ENCODE data around the gene PRDM16.

The PRDM16 gene

GRCh38 chr1:3281735-3282134 is 212.7 kb downstream of the PRDM16 start:
- Histone ChIP-seq H3K4me3 (ENCODE audit: low read depth in 1 of 2, low read length in 2 of 2) (no peak overlapping the region), H3K36me3 (ENCODE audit: insufficient read depth, low read length) (no peaks in the 10 kb centered on the region), H3K9me3 (ENCODE audit: insufficient read depth, low read length, severe bottlenecking) (no peaks in the 10 kb centered on the region), H3K9ac (ENCODE audit: low read depth, low read length) (no peak overlapping the region), H3K27me3 (ENCODE audit: insufficient read depth, low read length, poor library complexity) (no peaks in the 10 kb centered on the region), H3K4me1 (ENCODE audit: insufficient read depth, low read length) (no peaks in the 10 kb centered on the region), H3K79me2 (ENCODE audit: insufficient read depth, low read length) (no peaks in the 10 kb centered on the region), H3K4me2 (ENCODE audit: insufficient read depth, low read length) (no peak overlapping the region), H3K27ac (ENCODE audit: low read length) (no peak overlapping the region), H4K20me1 (ENCODE audit: insufficient read depth, low read length) (peaks cover 3% of the 10 kb centered on the region; the same call in 1 of the 2 replicates), H2AFZ (ENCODE audit: low read depth, low read length) (no peak overlapping the region)
- TF ChIP-seq EZH2 (IDR thresholded peaks at IDR 0.05; ENCODE audit: borderline replicate concordance, low read depth, low read length, severe bottlenecking) (no peak), CTCF (IDR thresholded peaks at IDR 0.05; ENCODE audit: borderline replicate concordance, extremely low read depth, low read length, poor library complexity, severe bottlenecking) (no peak)
- ATAC-seq (ENCODE audit: insufficient read depth, low read depth) (no peak), DNase-seq (no peak)

- Histone ChIP-seq H3K4me3 (ENCODE audit: low read depth in 1 of 2, low read length in 2 of 2) (no peak overlapping the region), H3K36me3 (ENCODE audit: insufficient read depth, low read length) (no peaks in the 10 kb centered on the region), H3K9me3 (ENCODE audit: insufficient read depth, low read length, severe bottlenecking) (no peaks in the 10 kb centered on the region), H3K27me3 (ENCODE audit: insufficient read depth, low read length, poor library complexity) (no peaks in the 10 kb centered on the region), H2AFZ (ENCODE audit: low read depth, low read length) (no peak overlapping the region), H3K9ac (ENCODE audit: low read depth, low read length) (no peak overlapping the region), H3K79me2 (ENCODE audit: insufficient read depth, low read length) (no peaks in the 10 kb centered on the region), H3K4me2 (ENCODE audit: insufficient read depth, low read length) (no peak overlapping the region), H3K27ac (ENCODE audit: low read length) (no peak overlapping the region), H3K4me1 (ENCODE audit: insufficient read depth, low read length) (no peaks in the 10 kb centered on the region), H4K20me1 (ENCODE audit: insufficient read depth, low read length) (peaks cover 3% of the 10 kb centered on the region; the same call in 1 of the 2 replicates)
- DNase-seq (no peak), ATAC-seq (ENCODE audit: insufficient read depth, low read depth) (no peak)
- TF ChIP-seq EZH2 (IDR thresholded peaks at IDR 0.05; ENCODE audit: borderline replicate concordance, low read depth, low read length, severe bottlenecking) = no peak
- TF ChIP-seq CTCF (IDR thresholded peaks at IDR 0.05; ENCODE audit: borderline replicate concordance, extremely low read depth, low read length, poor library complexity, severe bottlenecking) = no peak
Observed at GRCh38 chr1:3282186-3282585, 213.2 kb downstream of the PRDM16 start.

- Histone ChIP-seq H4K20me1 (ENCODE audit: insufficient read depth, low read length) (no peaks in the 10 kb centered on the region), H3K4me3 (ENCODE audit: low read depth in 1 of 2, low read length in 2 of 2) (no peak overlapping the region), H3K4me2 (ENCODE audit: insufficient read depth, low read length) (no peak overlapping the region), H3K9me3 (ENCODE audit: insufficient read depth, low read length, severe bottlenecking) (no peaks in the 10 kb centered on the region), H3K36me3 (ENCODE audit: insufficient read depth, low read length) (no peaks in the 10 kb centered on the region), H3K27ac (ENCODE audit: low read length) (no peak overlapping the region), H3K27me3 (ENCODE audit: insufficient read depth, low read length, poor library complexity) (no peaks in the 10 kb centered on the region), H2AFZ (ENCODE audit: low read depth, low read length) (no peak overlapping the region), H3K79me2 (ENCODE audit: insufficient read depth, low read length) (no peaks in the 10 kb centered on the region), H3K9ac (ENCODE audit: low read depth, low read length) (no peak overlapping the region), H3K4me1 (ENCODE audit: insufficient read depth, low read length) (no peaks in the 10 kb centered on the region)
- no peak for DNase-seq
- no peak for ATAC-seq (ENCODE audit: insufficient read depth, low read depth)
- no peak for TF ChIP-seq EZH2 (IDR thresholded peaks at IDR 0.05; ENCODE audit: borderline replicate concordance, low read depth, low read length, severe bottlenecking)
- TF ChIP-seq CTCF (IDR thresholded peaks at IDR 0.05; ENCODE audit: borderline replicate concordance, extremely low read depth, low read length, poor library complexity, severe bottlenecking) = no peak
Observed at GRCh38 chr1:3282656-3283430, 213.8 kb downstream of the PRDM16 start.
